ENCODE results near the gene HYAL1.
"Not testable (repeated sequence)": the region's sequence is repeated elsewhere in the genome, so short reads cannot be mapped to it uniquely, and the experiment has no call there.

HYAL1 gene

GRCh38 chr3:50318163-50318562 is 14.8 kb upstream of the HYAL1 start:
- no peak overlapping the region for H3K4me3 ChIP-seq (ENCODE audit: low read length)
- no peak for TF ChIP-seq CTCF (conservative IDR thresholded peaks at IDR 0.05; ENCODE audit: low read length)
- DNase-seq (ENCODE audit: low read depth) = no peak

- no peak overlapping the region for H3K4me3 ChIP-seq (ENCODE audit: low read length)
- TF ChIP-seq CTCF (conservative IDR thresholded peaks at IDR 0.05; ENCODE audit: low read length) = no peak
- DNase-seq (ENCODE audit: low read depth) = no peak
Observed at GRCh38 chr3:50317300-50317699, 13.9 kb upstream of the HYAL1 start.

- no peak overlapping the region for H3K4me3 ChIP-seq (ENCODE audit: low read length)
- DNase-seq (ENCODE audit: low read depth) = no peak
- TF ChIP-seq CTCF (conservative IDR thresholded peaks at IDR 0.05; ENCODE audit: low read length) = no peak
Observed at GRCh38 chr3:50316657-50317242, 13.4 kb upstream of the HYAL1 start.

- no peak overlapping the region for H3K4me3 ChIP-seq (ENCODE audit: low read length)
- DNase-seq (ENCODE audit: low read depth) = no peak
- TF ChIP-seq CTCF (conservative IDR thresholded peaks at IDR 0.05; ENCODE audit: low read length) = no peak
Observed at GRCh38 chr3:50314816-50315215, 11.4 kb upstream of the HYAL1 start.

GRCh38 chr3:50314342-50314741 is 11.0 kb upstream of the HYAL1 start:
- no peak overlapping the region for H3K4me3 ChIP-seq (ENCODE audit: low read length)
- DNase-seq (ENCODE audit: low read depth) = no peak
- TF ChIP-seq CTCF (conservative IDR thresholded peaks at IDR 0.05; ENCODE audit: low read length) = no peak

- DNase-seq (ENCODE audit: low read depth); H3K4me3 ChIP-seq (ENCODE audit: low read length): not testable (repeated sequence)
Observed at GRCh38 chr3:50312041-50312440, 8.7 kb upstream of the HYAL1 start.

- no peak for TF ChIP-seq CTCF (conservative IDR thresholded peaks at IDR 0.05; ENCODE audit: low read length)
- no peak for DNase-seq (ENCODE audit: low read depth)
- H3K4me3 ChIP-seq (ENCODE audit: low read length) = no peak overlapping the region
Observed at GRCh38 chr3:50304601-50305000, 1.2 kb upstream of the HYAL1 start.

Measured in AG10803 (cell line).